ENCODE data around the gene PNPT1.

DNA sequence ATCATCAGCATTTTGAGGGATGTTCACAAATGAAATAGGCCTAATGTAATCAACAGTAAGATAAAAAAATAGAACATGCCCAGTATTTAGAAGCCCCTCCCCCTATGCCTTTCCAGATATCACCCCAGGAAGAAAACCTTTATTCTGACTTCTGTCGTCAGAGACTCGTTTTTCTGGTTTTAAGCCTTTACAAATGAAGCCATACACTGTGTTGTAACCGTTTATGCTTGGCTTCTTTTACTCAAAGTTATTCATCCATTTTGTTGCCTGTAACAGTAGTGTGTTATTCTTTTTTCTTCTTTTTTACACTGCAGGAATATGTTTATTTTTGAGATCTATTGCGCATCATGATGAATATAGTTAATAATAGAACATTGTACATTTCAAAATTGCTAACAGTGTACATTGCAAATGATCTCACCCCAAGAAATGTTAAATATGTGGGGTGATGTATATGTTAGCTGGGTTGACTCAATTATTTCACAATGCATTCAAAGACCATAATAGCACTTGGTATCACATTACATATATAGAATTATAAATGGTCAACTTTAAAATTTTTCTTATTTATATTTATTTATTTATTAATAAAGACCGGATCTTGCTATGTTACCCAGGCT lies 28.1 kb upstream of the PNPT1 start:
- TF ChIP-seq NFIC (IDR thresholded peaks at IDR 0.05; ENCODE audit: borderline replicate concordance) (no peak), POLR2AphosphoS5 (IDR thresholded peaks at IDR 0.05; ENCODE audit: low read depth, low read length) (no peak), EZH2phosphoT487 (IDR thresholded peaks at IDR 0.05; ENCODE audit: borderline replicate concordance, low read depth) (no peak)
- TF ChIP-seq, protein P1, sequence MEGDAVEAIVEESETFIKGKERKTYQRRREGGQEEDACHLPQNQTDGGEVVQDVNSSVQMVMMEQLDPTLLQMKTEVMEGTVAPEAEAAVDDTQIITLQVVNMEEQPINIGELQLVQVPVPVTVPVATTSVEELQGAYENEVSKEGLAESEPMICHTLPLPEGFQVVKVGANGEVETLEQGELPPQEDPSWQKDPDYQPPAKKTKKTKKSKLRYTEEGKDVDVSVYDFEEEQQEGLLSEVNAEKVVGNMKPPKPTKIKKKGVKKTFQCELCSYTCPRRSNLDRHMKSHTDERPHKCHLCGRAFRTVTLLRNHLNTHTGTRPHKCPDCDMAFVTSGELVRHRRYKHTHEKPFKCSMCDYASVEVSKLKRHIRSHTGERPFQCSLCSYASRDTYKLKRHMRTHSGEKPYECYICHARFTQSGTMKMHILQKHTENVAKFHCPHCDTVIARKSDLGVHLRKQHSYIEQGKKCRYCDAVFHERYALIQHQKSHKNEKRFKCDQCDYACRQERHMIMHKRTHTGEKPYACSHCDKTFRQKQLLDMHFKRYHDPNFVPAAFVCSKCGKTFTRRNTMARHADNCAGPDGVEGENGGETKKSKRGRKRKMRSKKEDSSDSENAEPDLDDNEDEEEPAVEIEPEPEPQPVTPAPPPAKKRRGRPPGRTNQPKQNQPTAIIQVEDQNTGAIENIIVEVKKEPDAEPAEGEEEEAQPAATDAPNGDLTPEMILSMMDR (IDR thresholded peaks at IDR 0.05) = no peak

All from SK-N-SH (cell line).